Mesodermal cell (in vitro differentiated cells): ENCODE results near the gene CTDSPL.

Experiments used
- H3K27ac ChIP-seq: 2 replicates; pipeline ENCODE4 v1.7.0; 2013; ENCODE audit warnings: mild to moderate bottlenecking, low read depth, low read length, moderate library complexity; ENCODE audit not compliant: severe bottlenecking
- H3K36me3 ChIP-seq: 2 replicates; pipeline ENCODE4 v1.7.1; 2013; ENCODE audit warnings: mild to moderate bottlenecking, low read length, moderate library complexity; ENCODE audit not compliant: control insufficient read depth, insufficient read depth
- H3K4me1 ChIP-seq: one replicate; pipeline ENCODE4 v1.7.1; 2013; ENCODE audit warnings: mild to moderate bottlenecking, low read length; ENCODE audit not compliant: insufficient read depth, control insufficient read depth, poor library complexity, severe bottlenecking
- H3K4me3 ChIP-seq: 2 replicates; pipeline ENCODE4 v1.7.0; 2013; ENCODE audit warnings: low read length, control low read depth, mild to moderate bottlenecking; ENCODE audit not compliant: insufficient read depth, poor library complexity, severe bottlenecking; ENCODE audit errors: extremely low read depth
- H3K9me3 ChIP-seq: 2 replicates; pipeline ENCODE4 v1.7.1; 2013; ENCODE audit warnings: mild to moderate bottlenecking, low read length, moderate library complexity; ENCODE audit not compliant: control insufficient read depth
- WGBS, 2 experiments: methylation state at CpG; one replicate each; pipeline ENCODE4 v1.1.5; 2013; ENCODE audit warnings: missing lambda C conversion rate in 2 of 2; ENCODE audit not compliant: insufficient coverage in 2 of 2; 5-methylcytosine and 5-hydroxymethylcytosine counted together

Gene CTDSPL

DNA sequence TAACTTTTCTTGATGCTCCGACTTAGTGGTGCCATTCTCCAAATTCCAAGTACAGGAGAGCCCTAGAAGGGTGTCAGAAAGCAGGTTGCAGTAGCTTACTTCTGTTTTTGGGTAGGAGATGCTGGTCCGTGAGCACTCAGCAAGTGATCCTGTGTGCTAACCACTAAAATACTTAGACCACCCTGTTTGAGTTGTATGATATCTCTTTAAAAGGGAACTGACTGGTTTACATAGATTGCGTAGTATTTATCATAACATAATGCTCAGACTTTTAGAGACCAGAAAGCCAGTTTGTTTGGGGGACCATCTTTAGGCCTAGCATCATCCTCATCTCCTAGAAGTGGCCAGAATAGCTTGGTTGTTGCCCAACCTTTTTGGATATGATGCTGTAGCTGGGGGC is 26.7 kb downstream of the CTDSPL start:
- Histone ChIP-seq H3K4me1 (peaks cover 5% of the 10 kb centered on the region), H3K27ac (no peak overlapping the region), H3K36me3 (no peaks in the 10 kb centered on the region), H3K4me3 (no peak overlapping the region), H3K9me3 (no peaks in the 10 kb centered on the region)
- 100% methylated on average over 1 of the region's 3 CpGs; no CpG with 5 or more reads in 1 of the 2 experiments for WGBS, 2 experiments

DNA sequence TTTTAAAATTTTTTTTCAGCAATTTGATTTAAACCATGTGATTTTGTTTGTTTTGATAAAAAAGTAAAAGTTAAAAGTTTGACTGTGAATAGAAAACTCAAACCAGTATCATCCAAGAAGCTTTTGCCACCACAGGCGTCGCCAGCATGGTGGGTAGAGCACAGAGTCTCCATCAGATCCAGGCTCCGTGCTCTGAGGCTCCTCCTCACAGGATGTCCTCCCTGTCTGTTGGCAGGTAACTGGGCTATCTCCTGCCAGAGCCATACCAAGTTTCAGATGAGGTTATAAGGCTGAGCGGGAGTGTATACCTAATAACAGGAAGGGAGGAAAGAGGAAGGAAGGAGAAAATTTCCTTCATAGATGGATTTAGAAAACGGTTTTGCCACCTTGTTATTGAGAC is 28.8 kb downstream of the CTDSPL start:
- H3K4me3 ChIP-seq = no peak overlapping the region

DNA sequence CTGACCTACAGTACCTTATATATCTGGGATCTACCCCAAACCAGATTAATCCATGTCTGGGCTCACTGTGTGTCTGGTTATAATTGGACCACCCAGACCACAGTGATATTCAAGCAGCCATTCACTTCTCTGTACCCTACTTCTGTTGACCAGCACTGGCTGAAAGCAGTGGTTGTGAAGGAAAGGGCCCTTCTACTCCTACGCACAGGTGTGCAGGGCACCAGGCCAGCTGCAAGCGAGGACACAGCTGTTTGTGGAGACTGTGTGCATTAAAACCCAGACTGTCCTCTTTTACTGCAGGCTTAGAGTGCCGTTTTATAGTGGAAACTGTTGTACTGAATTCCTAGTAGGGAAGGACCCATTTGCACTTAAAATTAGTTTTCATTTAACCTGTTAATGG is 29.5 kb downstream of the CTDSPL start:
- no peaks in the 10 kb centered on the region for H3K36me3 ChIP-seq
- no peaks in the 10 kb centered on the region for H3K9me3 ChIP-seq
- H3K4me3 ChIP-seq = no peak overlapping the region
- H3K27ac ChIP-seq = no peak overlapping the region
- H3K4me1 ChIP-seq = peaks cover 7% of the 10 kb centered on the region
- WGBS, 2 experiments = 97 to 100% methylated on average over 2 to 3 of the region's 3 CpGs

More for the DNA sequence above, 28.8 kb downstream of the CTDSPL start:
- H3K4me1 ChIP-seq = peaks cover 5% of the 10 kb centered on the region
- H3K9me3 ChIP-seq = no peaks in the 10 kb centered on the region
- H3K36me3 ChIP-seq = no peaks in the 10 kb centered on the region
- WGBS, 2 experiments = 100% methylated on average over 1 to 2 of the region's 5 CpGs
- no peak overlapping the region for H3K27ac ChIP-seq

DNA sequence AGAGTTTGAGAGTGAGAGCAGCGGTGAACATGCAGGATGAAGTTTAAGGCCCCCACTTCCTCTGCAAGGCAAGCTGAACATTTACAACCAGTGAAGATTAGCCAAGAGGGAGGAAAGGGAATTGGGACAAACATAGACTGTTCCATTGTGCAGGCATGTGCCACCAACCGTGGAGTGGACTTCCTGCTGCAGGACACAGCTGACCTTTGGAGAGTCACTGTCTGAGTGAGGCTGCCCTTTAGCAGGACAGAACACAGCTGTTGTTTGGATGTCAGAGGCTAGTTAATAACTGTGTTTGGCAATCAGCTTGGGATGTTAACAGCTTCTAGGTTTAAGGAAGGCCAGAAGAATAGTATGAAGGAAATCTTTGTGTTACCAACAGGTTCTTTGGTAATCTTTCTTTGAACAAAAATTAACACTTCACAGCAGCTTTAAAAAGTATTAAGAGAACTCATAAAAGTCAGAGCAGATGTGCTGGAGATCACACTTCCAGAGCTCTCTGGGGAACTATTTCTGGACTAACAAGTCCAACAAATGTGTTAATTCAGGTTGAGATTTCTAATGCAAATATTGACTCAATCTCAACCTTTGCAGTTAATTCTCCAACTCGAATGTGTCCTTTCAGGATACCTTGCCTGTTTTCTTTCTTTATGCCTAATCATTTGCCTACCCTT is 31.4 kb downstream of the CTDSPL start:
- peaks cover 14% of the 10 kb centered on the region for H3K4me1 ChIP-seq
- peak overlapping the region; percentile 3 for H3K27ac ChIP-seq
- 50 to 71% methylated on average over 1 to 3 of the region's 3 CpGs for WGBS, 2 experiments
- no peak overlapping the region for H3K4me3 ChIP-seq
- H3K9me3 ChIP-seq = no peaks in the 10 kb centered on the region
- peaks cover 2% of the 10 kb centered on the region for H3K36me3 ChIP-seq

DNA sequence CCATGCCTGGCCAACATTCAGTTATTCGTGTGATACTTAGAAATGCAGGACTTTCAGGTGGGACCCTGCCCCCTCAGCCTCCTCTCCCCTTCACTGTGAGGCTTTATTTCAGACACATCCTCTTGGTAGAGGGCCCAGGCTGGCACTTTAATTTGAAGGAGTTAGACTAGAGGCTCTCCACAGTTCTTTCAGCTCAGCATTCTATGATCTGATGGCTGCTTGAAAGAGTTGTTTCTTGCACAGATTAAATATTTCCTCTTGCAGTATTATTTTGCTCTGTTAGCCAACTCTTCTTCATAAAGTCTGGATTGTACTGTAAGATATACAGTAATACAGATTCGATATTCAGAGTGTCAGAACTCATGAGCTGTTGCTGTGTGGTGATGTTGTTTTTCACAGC is 35.1 kb downstream of the CTDSPL start:
- no peak overlapping the region for H3K27ac ChIP-seq
- WGBS, 2 experiments = 80% methylated on average over 2 of the region's 2 CpGs; no CpG with 5 or more reads in 1 of the 2 experiments
- peaks cover 20% of the 10 kb centered on the region for H3K4me1 ChIP-seq
- peaks cover 2% of the 10 kb centered on the region for H3K36me3 ChIP-seq
- no peak overlapping the region for H3K4me3 ChIP-seq
- H3K9me3 ChIP-seq = no peaks in the 10 kb centered on the region

DNA sequence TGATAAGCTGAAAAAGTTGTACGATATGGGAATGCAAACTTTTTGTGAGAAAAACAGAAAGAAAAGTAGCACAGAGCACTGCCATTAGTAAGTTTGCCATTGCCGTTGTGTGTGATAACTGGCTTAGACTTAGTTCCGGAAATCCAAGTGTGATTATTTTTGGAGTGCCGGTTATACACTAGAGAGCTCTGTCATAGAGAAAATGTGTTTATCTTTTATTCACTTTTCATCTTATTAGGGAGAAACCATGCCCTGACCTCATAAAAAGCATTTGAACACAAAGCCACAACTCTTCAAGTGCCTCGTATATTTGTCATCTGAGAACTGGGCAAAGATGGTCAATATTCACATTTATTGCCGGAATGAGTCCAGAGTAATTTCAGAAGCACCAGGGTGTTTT is 36.1 kb downstream of the CTDSPL start:
- Histone ChIP-seq H3K36me3 (peaks cover 9% of the 10 kb centered on the region), H3K4me1 (peaks cover 24% of the 10 kb centered on the region), H3K27ac (no peak overlapping the region), H3K9me3 (no peaks in the 10 kb centered on the region), H3K4me3 (no peak overlapping the region)
- 96 to 98% methylated on average over 4 to 5 of the region's 6 CpGs for WGBS, 2 experiments

DNA sequence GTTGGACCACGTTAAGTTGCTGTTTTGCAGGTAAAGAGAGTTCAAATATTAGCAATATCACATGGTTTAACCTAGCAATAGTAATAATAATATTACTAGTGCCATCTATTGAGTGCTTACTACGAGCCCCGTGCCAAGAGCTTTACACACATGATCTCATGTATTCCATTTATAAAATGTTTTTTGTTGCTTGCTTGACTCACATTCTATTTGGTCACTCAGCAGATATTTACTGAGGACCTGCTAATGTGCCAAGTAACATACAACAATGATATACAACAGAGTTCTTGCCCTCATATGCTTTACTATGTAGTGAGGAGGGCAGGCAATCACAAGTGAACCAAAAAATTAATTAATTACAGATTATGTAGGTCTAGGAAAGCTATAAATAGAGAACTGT is 36.7 kb downstream of the CTDSPL start:
- Histone ChIP-seq H3K36me3 (peaks cover 15% of the 10 kb centered on the region), H3K27ac (no peak overlapping the region), H3K4me3 (no peak overlapping the region), H3K9me3 (no peaks in the 10 kb centered on the region), H3K4me1 (peaks cover 23% of the 10 kb centered on the region)
- no CpG with 5 or more reads among the region's 3 CpGs for WGBS, 2 experiments

DNA sequence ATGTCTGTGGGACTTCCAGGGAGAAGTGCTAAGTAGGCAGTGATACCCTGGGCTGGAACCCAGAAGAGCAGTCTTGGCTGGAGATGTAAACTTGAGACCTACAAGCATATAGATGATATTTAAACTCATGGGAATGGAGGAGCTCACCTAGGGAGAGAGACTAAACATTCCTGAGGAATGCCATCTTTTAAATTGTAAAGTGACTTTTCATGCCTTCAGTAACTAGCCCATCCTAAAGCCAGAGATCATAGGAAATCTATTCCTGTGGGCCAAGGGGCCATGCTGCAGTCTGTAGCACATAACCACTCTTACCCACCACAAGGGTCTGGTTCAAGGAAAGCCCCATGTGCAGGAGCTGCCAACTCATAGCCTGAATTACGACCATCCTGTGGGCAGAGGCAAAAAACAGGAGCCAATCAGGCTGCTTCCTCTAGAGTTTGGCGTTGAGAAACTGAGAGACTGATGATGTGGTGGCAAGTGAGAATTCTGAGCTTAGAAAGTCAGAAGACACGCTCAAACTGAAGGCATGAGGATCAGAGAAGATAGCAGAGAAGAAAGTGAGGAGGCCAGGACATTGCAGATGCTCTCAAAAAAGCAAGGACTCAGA is 37.5 kb downstream of the CTDSPL start:
- WGBS, 2 experiments = 88 to 90% methylated on average over 2 to 3 of the region's 3 CpGs
- Histone ChIP-seq H3K36me3 (peaks cover 15% of the 10 kb centered on the region), H3K27ac (no peak overlapping the region), H3K4me1 (peaks cover 31% of the 10 kb centered on the region), H3K4me3 (no peak overlapping the region), H3K9me3 (no peaks in the 10 kb centered on the region)

DNA sequence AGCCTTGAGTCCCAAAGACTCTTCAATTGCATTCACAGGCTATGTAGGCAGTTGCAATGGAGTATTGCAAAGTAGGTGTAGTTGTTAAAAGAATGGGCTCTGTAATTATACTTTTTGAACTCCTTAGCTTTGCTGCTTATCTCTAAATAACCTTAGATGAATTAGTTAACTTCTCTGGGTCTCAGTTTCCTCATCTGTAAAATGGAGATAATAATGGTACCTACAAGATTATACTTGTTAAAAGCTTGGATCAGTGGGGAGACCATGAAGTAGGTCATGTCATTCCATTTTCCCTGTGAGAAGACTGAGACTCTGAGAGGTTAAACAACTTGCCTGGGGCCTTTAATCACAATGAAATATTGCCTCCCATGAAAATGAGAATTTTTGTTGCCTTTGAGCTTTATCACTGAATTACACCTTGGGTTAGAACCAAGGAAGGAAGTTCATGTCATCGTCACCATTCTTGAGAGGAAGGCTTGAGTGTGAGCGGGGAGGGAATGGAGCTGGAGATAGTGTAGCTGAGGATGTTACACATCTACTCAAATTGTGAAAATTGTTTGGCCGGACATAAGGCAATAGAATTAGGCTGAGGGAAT is 38.1 kb downstream of the CTDSPL start:
- Histone ChIP-seq H3K4me3 (no peak overlapping the region), H3K27ac (no peak overlapping the region), H3K4me1 (peaks cover 37% of the 10 kb centered on the region), H3K36me3 (peaks cover 15% of the 10 kb centered on the region), H3K9me3 (no peaks in the 10 kb centered on the region)
- WGBS, 2 experiments = 95 to 100% methylated on average over 1 to 2 of the region's 3 CpGs

DNA sequence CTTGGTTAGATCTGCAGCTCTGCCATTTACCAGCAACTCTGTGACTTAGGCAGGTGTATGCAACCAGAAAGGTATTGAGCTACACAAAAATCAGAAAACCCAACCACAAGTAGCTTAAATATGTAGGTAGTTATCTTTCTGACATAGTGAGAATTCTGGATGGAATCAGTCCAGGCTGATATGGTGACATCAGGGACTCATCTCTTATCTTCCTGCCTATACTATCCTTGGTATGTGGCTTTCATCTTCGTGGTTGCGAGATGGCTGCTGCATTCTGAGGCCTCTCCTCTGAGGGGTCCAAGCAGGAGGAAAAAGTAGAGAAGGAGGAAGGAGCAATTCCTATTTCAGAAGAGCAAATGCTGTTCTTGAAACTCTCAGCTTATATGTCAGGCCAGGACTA is 40.0 kb downstream of the CTDSPL start:
- H3K4me3 ChIP-seq = no peak overlapping the region
- peaks cover 49% of the 10 kb centered on the region for H3K4me1 ChIP-seq
- peaks cover 15% of the 10 kb centered on the region for H3K36me3 ChIP-seq
- 90% methylated on average over 2 of the region's 2 CpGs; no CpG with 5 or more reads in 1 of the 2 experiments for WGBS, 2 experiments
- H3K27ac ChIP-seq = no peak overlapping the region
- H3K9me3 ChIP-seq = no peaks in the 10 kb centered on the region

DNA sequence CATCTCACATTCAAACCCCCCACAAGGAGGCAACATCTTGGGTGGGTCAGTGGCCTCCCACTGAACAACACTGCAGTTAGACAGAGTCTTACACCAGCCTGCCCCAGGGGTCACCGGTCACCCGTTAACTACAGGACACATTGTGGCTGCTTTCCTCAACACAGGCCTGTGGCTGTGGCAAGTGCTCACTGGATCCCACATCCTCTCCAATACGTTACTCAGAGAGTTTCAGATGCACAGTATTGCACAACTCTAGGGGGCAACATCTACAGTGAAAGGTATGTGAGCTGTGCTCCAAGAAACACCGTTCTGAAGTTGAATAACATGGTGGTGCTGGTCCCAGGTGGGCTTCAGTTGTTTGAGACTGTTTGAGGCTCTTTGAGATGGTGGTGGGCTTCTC is 41.0 kb downstream of the CTDSPL start:
- peaks cover 14% of the 10 kb centered on the region for H3K36me3 ChIP-seq
- no peaks in the 10 kb centered on the region for H3K9me3 ChIP-seq
- H3K4me1 ChIP-seq = peaks cover 57% of the 10 kb centered on the region
- H3K27ac ChIP-seq = no peak overlapping the region
- H3K4me3 ChIP-seq = no peak overlapping the region
- WGBS, 2 experiments = 98 to 100% methylated on average over 4 of the region's 4 CpGs
